K562 (cell line): ENCODE results near the gene PSMD1. TPM values are rescaled to one million over a fixed set of nuclear protein-coding genes. Genes with fewer than 3 reads are reported as not detected.

ENCODE experiments used
- ATAC-seq: fragments of 200-7000 bp; cut with Tn5 transposase; 3 replicates; pipeline ENCODE4 v1.9.1; 2020; ENCODE audit warnings: moderate library complexity
- BruUV-seq: library from RNA; stranded (reverse); fragments of 400-500 nt; replicated peaks from 2 replicates; lab custom pipeline; 2021; lab: Mats Ljungman, UMichigan
- CTCF ChIA-PET: fragments of 300-600 bp; formaldehyde crosslinking; extraction: SDS; loops from one replicate; lab custom pipeline; 2021; ENCODE audit warnings: low intra/inter-chr PET ratio; lab: Yijun Ruan, JAX
- POLR2A ChIA-PET: fragments of 300-600, 350-650 bp; sonication (Branson Sonifier 250); formaldehyde crosslinking; extraction: SDS; loops from one replicate; lab custom pipeline; 2021; ENCODE audit warnings: antibody characterized with exemption, inconsistent platforms; lab: Yijun Ruan, JAX
- DNase-seq, 4 experiments: peaks; one replicate each; pipeline versions ENCODE4 v3.0.0 to v3.0.0-alpha.2; 2011 to 2018; ENCODE audit warnings: low spot score in 3 of 4, mixed read lengths in 3 of 4; ENCODE audit errors: extremely low read depth in 1 of 4
- FAIRE-seq: peaks from 2 replicates; lab custom pipeline; 2011; peaks lifted over from hg19 to GRCh38; lab: Jason Lieb, UNC
- H2AFZ ChIP-seq: 2 replicates; pipeline ENCODE4 v1.6.0; 2011; ENCODE audit warnings: low read depth, low read length, control low read depth, inconsistent platforms
- H3K27ac ChIP-seq: fragments of 200-600 bp; 3 replicates; pipeline ENCODE4 v1.8.0; 2011; ENCODE audit warnings: low read depth, mild to moderate bottlenecking, control low read depth, inconsistent platforms, low read length, moderate library complexity, mixed read lengths; ENCODE audit errors: extremely low read depth
- H3K27me3 ChIP-seq, 2 experiments: fragments of 300-600 bp in 1 of 2; 2 replicates in 1 of 2; 3 replicates in 1 of 2; pipeline versions ENCODE4 v1.6.0 to v1.8.0; 2011; ENCODE audit warnings: inconsistent platforms in 2 of 2, low read length in 2 of 2, mild to moderate bottlenecking in 1 of 2, mixed read lengths in 1 of 2, moderate library complexity in 1 of 2; ENCODE audit not compliant: control insufficient read depth in 2 of 2, insufficient read depth in 2 of 2
- H3K36me3 ChIP-seq: fragments of 300-600 bp; 3 replicates; pipeline ENCODE4 v1.8.0; 2011; ENCODE audit warnings: mild to moderate bottlenecking, low read length, inconsistent platforms; ENCODE audit not compliant: control insufficient read depth, insufficient read depth
- H3K4me1 ChIP-seq, 2 experiments: fragments of 200-600 bp in 1 of 2; replicated peaks in 1 of 2; 2 replicates in 1 of 2; 3 replicates in 1 of 2; pipeline versions ENCODE4 v1.5.1 to v1.8.0; 2011; ENCODE audit warnings: inconsistent platforms in 2 of 2, low read length in 2 of 2, mild to moderate bottlenecking in 1 of 2, mixed read lengths in 1 of 2, moderate library complexity in 1 of 2; ENCODE audit not compliant: control insufficient read depth in 2 of 2, insufficient read depth in 2 of 2
- H3K4me2 ChIP-seq: 2 replicates; pipeline ENCODE4 v1.6.1; 2011; ENCODE audit warnings: low read length, control low read depth, inconsistent platforms, mixed read lengths; ENCODE audit not compliant: insufficient read depth
- H3K4me3 ChIP-seq: fragments of 200-600 bp; sonication (generic), shearing (Covaris generic); 2 replicates; pipeline ENCODE4 v1.5.1; 2016; ENCODE audit warnings: control low read depth, inconsistent platforms
- H3K79me2 ChIP-seq: fragments of 200-600 bp; 3 replicates; pipeline ENCODE4 v1.8.0; 2011; ENCODE audit warnings: low read length, inconsistent platforms; ENCODE audit not compliant: control insufficient read depth, insufficient read depth
- H3K9ac ChIP-seq, 2 experiments: 2 replicates each; pipeline versions ENCODE4 v1.6.0 to v1.6.1; 2011; ENCODE audit warnings: low read depth in 2 of 2, low read length in 2 of 2, control low read depth in 1 of 2, inconsistent platforms in 1 of 2, mild to moderate bottlenecking in 1 of 2, mixed read lengths in 1 of 2; ENCODE audit not compliant: insufficient read depth in 1 of 2
- H3K9me1 ChIP-seq: one replicate; pipeline ENCODE4 v1.6.0; 2011; ENCODE audit warnings: inconsistent platforms, mild to moderate bottlenecking, low read length, moderate library complexity; ENCODE audit not compliant: control insufficient read depth, insufficient read depth
- H3K9me3 ChIP-seq: replicated peaks from 2 replicates; pipeline ENCODE4 v1.5.1; 2011; ENCODE audit warnings: low read depth, low read length, inconsistent platforms; ENCODE audit not compliant: control insufficient read depth, insufficient read depth
- H4K20me1 ChIP-seq: replicated peaks from 2 replicates; pipeline ENCODE4 v1.6.1; 2011; ENCODE audit warnings: low read length, inconsistent platforms, mixed read lengths; ENCODE audit not compliant: control insufficient read depth, insufficient read depth
- HMG20B ChIP-seq: fragments of 250-450 bp; sonication (Bioruptor Pico); IDR thresholded peaks from 2 replicates; pipeline ENCODE4 v1.5.0; 2021; ENCODE audit warnings: mild to moderate bottlenecking
- MBD1 ChIP-seq: fragments of 250-450 bp; sonication (Bioruptor Pico); IDR thresholded peaks from 2 replicates; pipeline ENCODE4 v1.8.0; 2022; ENCODE audit warnings: inconsistent platforms
- MEIS2 ChIP-seq: fragments of 450-650 bp; IDR thresholded peaks from 2 replicates; pipeline ENCODE4 v1.6.1; 2014; ENCODE audit warnings: mild to moderate bottlenecking; ENCODE audit not compliant: partially characterized antibody
- PHB ChIP-seq: fragments of 250-450 bp; sonication (Bioruptor Pico); IDR thresholded peaks from 2 replicates; pipeline ENCODE4 v1.5.0; 2021
- THRA ChIP-seq: fragments of 450-650 bp; IDR thresholded peaks from 2 replicates; pipeline ENCODE4 v1.6.1; 2017; ENCODE audit warnings: mild to moderate bottlenecking, moderate library complexity
- ZNF23 ChIP-seq: fragments of 250-450 bp; sonication (Bioruptor Pico); IDR thresholded peaks from 2 replicates; pipeline ENCODE4 v1.4.0; 2020; ENCODE audit warnings: mild to moderate bottlenecking
- ZNF354B ChIP-seq: fragments of 250-450 bp; sonication (Bioruptor Pico); IDR thresholded peaks from 2 replicates; pipeline ENCODE4 v1.4.0; 2020
- ZNF764 ChIP-seq: fragments of 250-450 bp; sonication (Bioruptor Pico); IDR thresholded peaks from 2 replicates; pipeline ENCODE4 v1.4.0; 2020; ENCODE audit warnings: low read depth, mild to moderate bottlenecking, moderate library complexity
- WGBS: fragments of 100-300 bp; shearing (Covaris generic); methylation state at CpG from one replicate; pipeline ENCODE4 v1.1.6; 2016; ENCODE audit warnings: low coverage, mixed read lengths; ENCODE audit not compliant: insufficient coverage; ENCODE audit errors: missing lambda C conversion rate; 5-methylcytosine and 5-hydroxymethylcytosine counted together
- in situ Hi-C: fragments of 300-500 bp; cut with MboI; formaldehyde crosslinking; loops from 4 replicates; pipeline ENCODE4 v1.15.0; 2018; ENCODE audit warnings: inconsistent platforms, mixed read lengths
- intact Hi-C: fragments of 100-400 bp; cut with micrococcal nuclease; formaldehyde crosslinking; loops from 2 replicates; pipeline ENCODE4 v1.14.2; 2022
- polyA plus RNA-seq, 8 experiments: library from polyadenylated mRNA; depleted of rRNA in 4 of 8; stranded (reverse) in 5 of 8; unstranded in 3 of 8; fragments of >200 nt; fragmentation: Nextera tagmentation in 2 of 8; fragmentation: Illumina TruSeq in 1 of 8; extraction: Ambion mirVana in 2 of 8; extraction: Trizol in 1 of 8; gene quantifications; 2 replicates each; pipeline versions ENCODE4 v1.2.1 to v1.2.3, GENCODE V29; 2011 to 2014; ENCODE audit warnings: inconsistent platforms in 1 of 8, missing spikeins in 1 of 8
- total RNA-seq, 7 experiments: library from RNA; depleted of rRNA in 6 of 7; stranded (reverse); fragments of >200 nt in 6 of 7; fragmentation: Illumina TruSeq in 2 of 7; extraction: Trizol in 2 of 7; gene quantifications; 2 replicates each; pipeline versions ENCODE4 v1.2.1 to v1.2.3, GENCODE V29; 2011 to 2021; ENCODE audit warnings: low replicate concordance in 1 of 7
- TF ChIP-seq, protein P1 (sequence below): sonication (generic); formaldehyde crosslinking; IDR thresholded peaks from 2 replicates; pipeline ENCODE4 v1.8.0; 2022; ENCODE audit warnings: mild to moderate bottlenecking, missing genetic modification reagents
- TF ChIP-seq, protein P2 (sequence below): fragments of 150-350 bp; IDR thresholded peaks from 2 replicates; pipeline ENCODE4 v1.6.1; 2014; ENCODE audit warnings: low read depth, mild to moderate bottlenecking, low read length, borderline replicate concordance

Gene PSMD1
- total and polyA plus RNA-seq, 9 of the 15 experiments (the other 6 are each of a cell fraction or from before 2014, with no cell fraction given) = 100 to 257 (median 147) TPM

DNA sequence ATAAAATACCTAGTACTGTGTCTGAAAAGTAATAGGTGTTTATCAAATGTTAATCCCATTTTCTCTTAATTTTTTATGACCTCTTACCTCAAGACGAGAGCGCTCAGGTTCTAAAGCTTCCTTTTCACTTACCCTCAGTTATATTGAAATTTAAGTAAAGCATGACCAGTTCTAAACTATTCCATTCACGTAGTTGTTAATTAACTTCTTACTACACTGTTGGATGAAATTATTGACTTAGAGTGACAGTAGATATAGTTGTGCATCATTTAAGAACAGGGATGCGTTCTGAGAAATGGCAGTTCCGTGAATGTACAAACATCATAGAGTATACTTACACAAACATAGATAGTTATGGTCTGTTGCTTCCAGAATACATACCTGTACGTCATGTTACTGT lies 88.2 kb downstream of the PSMD1 start:
- no peak overlapping the region for H3K9ac ChIP-seq
- no peak for DNase-seq

More for the DNA sequence above, 88.2 kb downstream of the PSMD1 start:
- TF ChIP-seq MEIS2 (no peak), HMG20B (no peak), ZNF23 (no peak), THRA (no peak), ZNF764 (CRISPR knock-in tag) (no peak), MBD1 (CRISPR knock-in tag) (no peak), ZNF354B (no peak), PHB (CRISPR knock-in tag) (no peak)
- TF ChIP-seq, protein P1, sequence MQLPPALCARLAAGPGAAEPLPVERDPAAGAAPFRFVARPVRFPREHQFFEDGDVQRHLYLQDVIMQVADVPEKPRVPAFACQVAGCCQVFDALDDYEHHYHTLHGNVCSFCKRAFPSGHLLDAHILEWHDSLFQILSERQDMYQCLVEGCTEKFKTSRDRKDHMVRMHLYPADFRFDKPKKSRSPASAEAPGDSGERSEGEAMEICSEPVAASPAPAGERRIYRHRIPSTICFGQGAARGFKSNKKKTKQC = no peak
- TF ChIP-seq, protein P2, sequence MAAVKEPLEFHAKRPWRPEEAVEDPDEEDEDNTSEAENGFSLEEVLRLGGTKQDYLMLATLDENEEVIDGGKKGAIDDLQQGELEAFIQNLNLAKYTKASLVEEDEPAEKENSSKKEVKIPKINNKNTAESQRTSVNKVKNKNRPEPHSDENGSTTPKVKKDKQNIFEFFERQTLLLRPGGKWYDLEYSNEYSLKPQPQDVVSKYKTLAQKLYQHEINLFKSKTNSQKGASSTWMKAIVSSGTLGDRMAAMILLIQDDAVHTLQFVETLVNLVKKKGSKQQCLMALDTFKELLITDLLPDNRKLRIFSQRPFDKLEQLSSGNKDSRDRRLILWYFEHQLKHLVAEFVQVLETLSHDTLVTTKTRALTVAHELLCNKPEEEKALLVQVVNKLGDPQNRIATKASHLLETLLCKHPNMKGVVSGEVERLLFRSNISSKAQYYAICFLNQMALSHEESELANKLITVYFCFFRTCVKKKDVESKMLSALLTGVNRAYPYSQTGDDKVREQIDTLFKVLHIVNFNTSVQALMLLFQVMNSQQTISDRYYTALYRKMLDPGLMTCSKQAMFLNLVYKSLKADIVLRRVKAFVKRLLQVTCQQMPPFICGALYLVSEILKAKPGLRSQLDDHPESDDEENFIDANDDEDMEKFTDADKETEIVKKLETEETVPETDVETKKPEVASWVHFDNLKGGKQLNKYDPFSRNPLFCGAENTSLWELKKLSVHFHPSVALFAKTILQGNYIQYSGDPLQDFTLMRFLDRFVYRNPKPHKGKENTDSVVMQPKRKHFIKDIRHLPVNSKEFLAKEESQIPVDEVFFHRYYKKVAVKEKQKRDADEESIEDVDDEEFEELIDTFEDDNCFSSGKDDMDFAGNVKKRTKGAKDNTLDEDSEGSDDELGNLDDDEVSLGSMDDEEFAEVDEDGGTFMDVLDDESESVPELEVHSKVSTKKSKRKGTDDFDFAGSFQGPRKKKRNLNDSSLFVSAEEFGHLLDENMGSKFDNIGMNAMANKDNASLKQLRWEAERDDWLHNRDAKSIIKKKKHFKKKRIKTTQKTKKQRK = no peak
- 98% methylated on average over 6 of the region's 6 CpGs for WGBS
- Histone ChIP-seq H4K20me1 (no peaks in the 10 kb centered on the region; the same call in 1 of the 2 replicates), H3K4me1 (no peaks in the 10 kb centered on the region), H3K79me2 (no peaks in the 10 kb centered on the region), H3K36me3 (peaks cover 50% of the 10 kb centered on the region; the same call in 2 of the 3 replicates), H3K4me3 (no peak overlapping the region), H3K9me1 (no peaks in the 10 kb centered on the region), H3K9me3 (no peaks in the 10 kb centered on the region), H3K27ac (no peak overlapping the region), H3K27me3 (no peaks in the 10 kb centered on the region), H2AFZ (no peak overlapping the region), H3K4me2 (no peak overlapping the region)
- CTCF ChIA-PET = no interaction called here
- POLR2A ChIA-PET = no interaction called here
- ATAC-seq (no peak), FAIRE-seq (no peak)
- in situ Hi-C loops (no loop called here), intact Hi-C loops (no loop called here)
- BruUV-seq = no TSS peak
